ENCODE measurements around the gene FTO. TPM values are rescaled to one million over a fixed set of nuclear protein-coding genes. Genes with fewer than 3 reads are reported as not detected.

FTO gene
- total RNA-seq, 4 donors from 2014 or later, result 98.1 to 127 (median 109) TPM

- Histone ChIP-seq H3K27ac (no peak overlapping the region), H3K4me3 (no peak overlapping the region), H3K36me3 (peaks cover 0 to 46% (median 0%) of the 10 kb centered on the region in 3 donors), H3K9me3 (peaks cover 0 to 21% (median 0%) of the 10 kb centered on the region in 4 donors), H3K27me3 (no peaks in the 10 kb centered on the region), H3K4me1 (no peaks in the 10 kb centered on the region)
- DNase-seq (ENCODE audit: low spot score in 2 of 2), result no peak
- TF ChIP-seq EP300 (IDR thresholded peaks at IDR 0.05) (no peak), POLR2A (IDR thresholded peaks at IDR 0.05) (no peak), CTCF (IDR thresholded peaks at IDR 0.05) (no peak)
- 86 to 93% methylated on average over 5 of the region's 5 CpGs for WGBS, 2 donors
Measured at GRCh38 chr16:54099627-54100026, 395.7 kb downstream of the FTO start.

- H3K27me3 ChIP-seq, result no peaks in the 10 kb centered on the region
- H3K9me3 ChIP-seq, result peaks cover 0 to 6% (median 0%) of the 10 kb centered on the region in 4 donors
- TF ChIP-seq POLR2A (IDR thresholded peaks at IDR 0.05), result no peak
- TF ChIP-seq EP300 (IDR thresholded peaks at IDR 0.05), result no peak
- TF ChIP-seq CTCF (IDR thresholded peaks at IDR 0.05), result no peak
- no peak overlapping the region for H3K4me3 ChIP-seq
- peaks cover 0 to 25% (median 0%) of the 10 kb centered on the region in 3 donors for H3K36me3 ChIP-seq
- H3K4me1 ChIP-seq, result no peaks in the 10 kb centered on the region
- WGBS, 2 donors, result 79 to 82% methylated on average over 10 of the region's 10 CpGs
- no peak overlapping the region for H3K27ac ChIP-seq
- DNase-seq (ENCODE audit: low spot score in 2 of 2), result no peak
Measured at GRCh38 chr16:54102888-54103866, 399.2 kb downstream of the FTO start.

- TF ChIP-seq EP300 (IDR thresholded peaks at IDR 0.05), result no peak
- no peak for TF ChIP-seq POLR2A (IDR thresholded peaks at IDR 0.05)
- no peak for TF ChIP-seq CTCF (IDR thresholded peaks at IDR 0.05)
- 96 to 98% methylated on average over 5 of the region's 5 CpGs for WGBS, 2 donors
- H3K27ac ChIP-seq, result no peak overlapping the region
- peaks cover 0 to 7% (median 0%) of the 10 kb centered on the region in 3 donors for H3K36me3 ChIP-seq
- H3K27me3 ChIP-seq, result no peaks in the 10 kb centered on the region
- H3K9me3 ChIP-seq, result peaks cover 0 to 6% (median 0%) of the 10 kb centered on the region in 4 donors
- DNase-seq (ENCODE audit: low spot score in 2 of 2), result no peak
- no peak overlapping the region for H3K4me3 ChIP-seq
- H3K4me1 ChIP-seq, result no peaks in the 10 kb centered on the region
Measured at GRCh38 chr16:54106057-54106456, 402.1 kb downstream of the FTO start.

- H3K4me1 ChIP-seq, result no peaks in the 10 kb centered on the region
- H3K27me3 ChIP-seq, result no peaks in the 10 kb centered on the region
- H3K27ac ChIP-seq, result no peak overlapping the region
- H3K4me3 ChIP-seq, result no peak overlapping the region
- WGBS, 2 donors, result 79 to 87% methylated on average over 7 of the region's 7 CpGs
- H3K36me3 ChIP-seq, result peaks cover 0 to 17% (median 0%) of the 10 kb centered on the region in 3 donors
- TF ChIP-seq CTCF (IDR thresholded peaks at IDR 0.05), result no peak
- no peak for TF ChIP-seq POLR2A (IDR thresholded peaks at IDR 0.05)
- no peak for TF ChIP-seq EP300 (IDR thresholded peaks at IDR 0.05)
- DNase-seq (ENCODE audit: low spot score in 2 of 2), result no peak
- no peaks in the 10 kb centered on the region for H3K9me3 ChIP-seq
Measured at GRCh38 chr16:54107583-54108202, 403.7 kb downstream of the FTO start.

Measured in tibial nerve (tissue), 4 donors.